Astrocyte of the spinal cord (primary cell): ENCODE measurements around the gene KLHL10.

Source experiments
- DNase-seq: peaks from one replicate; pipeline ENCODE4 v3.0.0; 2011; ENCODE audit warnings: low read depth, low spot score
- H3K4me3 ChIP-seq: 2 replicates; pipeline ENCODE4 v1.5.1; 2011; ENCODE audit warnings: low read depth, mild to moderate bottlenecking, low read length, moderate library complexity
- in situ Hi-C: cut with HindIII; loops from 2 replicates; pipeline ENCODE4 v1.10.0; 2017; ENCODE audit warnings: low sequenced_read_pairs
- TF ChIP-seq, protein P1 (sequence below): IDR thresholded peaks from 2 replicates; pipeline ENCODE4 v1.5.1; 2012; ENCODE audit warnings: low read depth, mild to moderate bottlenecking, low read length, inconsistent platforms

Gene KLHL10

DNA sequence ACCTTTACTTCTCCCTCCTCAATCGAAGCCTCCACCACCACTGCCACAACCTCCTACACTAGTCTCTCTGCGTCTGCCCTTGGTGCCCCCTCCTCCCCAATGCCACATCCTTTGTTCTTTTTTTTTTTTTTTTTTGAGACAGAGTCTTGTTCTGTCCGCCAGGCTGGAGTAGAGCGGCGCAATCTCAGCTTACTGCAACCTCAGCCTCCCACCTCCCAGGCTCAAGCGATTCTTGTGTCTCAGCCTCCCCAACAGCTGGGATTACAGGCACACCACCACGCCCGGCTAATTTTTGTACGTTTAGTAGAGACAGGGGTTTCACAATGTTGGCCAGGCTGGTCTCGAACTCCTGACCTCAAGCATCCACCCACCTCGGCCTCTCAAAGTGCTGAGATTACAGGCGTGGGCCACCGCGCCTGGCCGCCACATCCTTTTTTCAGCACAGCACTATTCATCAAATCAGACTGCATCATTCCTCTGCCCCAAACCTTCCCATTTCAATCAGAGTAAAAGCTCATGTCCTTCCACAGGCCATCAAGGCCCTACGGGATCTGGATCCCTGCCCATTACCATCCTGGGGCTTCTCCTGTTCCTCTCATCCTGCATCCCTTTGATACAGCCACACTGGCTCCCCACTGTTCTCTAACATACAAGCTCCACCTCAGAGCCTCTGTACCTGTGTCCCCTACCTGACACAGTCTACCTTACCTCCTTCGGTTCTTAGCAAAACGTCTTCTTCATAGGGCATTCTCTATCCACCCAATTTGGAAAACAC lies 25.6 kb downstream of the KLHL10 start:
- TF ChIP-seq, protein P1, sequence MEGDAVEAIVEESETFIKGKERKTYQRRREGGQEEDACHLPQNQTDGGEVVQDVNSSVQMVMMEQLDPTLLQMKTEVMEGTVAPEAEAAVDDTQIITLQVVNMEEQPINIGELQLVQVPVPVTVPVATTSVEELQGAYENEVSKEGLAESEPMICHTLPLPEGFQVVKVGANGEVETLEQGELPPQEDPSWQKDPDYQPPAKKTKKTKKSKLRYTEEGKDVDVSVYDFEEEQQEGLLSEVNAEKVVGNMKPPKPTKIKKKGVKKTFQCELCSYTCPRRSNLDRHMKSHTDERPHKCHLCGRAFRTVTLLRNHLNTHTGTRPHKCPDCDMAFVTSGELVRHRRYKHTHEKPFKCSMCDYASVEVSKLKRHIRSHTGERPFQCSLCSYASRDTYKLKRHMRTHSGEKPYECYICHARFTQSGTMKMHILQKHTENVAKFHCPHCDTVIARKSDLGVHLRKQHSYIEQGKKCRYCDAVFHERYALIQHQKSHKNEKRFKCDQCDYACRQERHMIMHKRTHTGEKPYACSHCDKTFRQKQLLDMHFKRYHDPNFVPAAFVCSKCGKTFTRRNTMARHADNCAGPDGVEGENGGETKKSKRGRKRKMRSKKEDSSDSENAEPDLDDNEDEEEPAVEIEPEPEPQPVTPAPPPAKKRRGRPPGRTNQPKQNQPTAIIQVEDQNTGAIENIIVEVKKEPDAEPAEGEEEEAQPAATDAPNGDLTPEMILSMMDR: no peak

GRCh38 chr17:41864498-41864835 lies 26.8 kb downstream of the KLHL10 start:
- no peak for DNase-seq
- TF ChIP-seq, protein P1: no peak
- in situ Hi-C loops: no loop called here
- peak overlapping the region; percentile 93 for H3K4me3 ChIP-seq

More for the DNA sequence above, 25.6 kb downstream of the KLHL10 start:
- H3K4me3 ChIP-seq: no peak overlapping the region
- DNase-seq: no peak
- in situ Hi-C loops: no loop called here

DNA sequence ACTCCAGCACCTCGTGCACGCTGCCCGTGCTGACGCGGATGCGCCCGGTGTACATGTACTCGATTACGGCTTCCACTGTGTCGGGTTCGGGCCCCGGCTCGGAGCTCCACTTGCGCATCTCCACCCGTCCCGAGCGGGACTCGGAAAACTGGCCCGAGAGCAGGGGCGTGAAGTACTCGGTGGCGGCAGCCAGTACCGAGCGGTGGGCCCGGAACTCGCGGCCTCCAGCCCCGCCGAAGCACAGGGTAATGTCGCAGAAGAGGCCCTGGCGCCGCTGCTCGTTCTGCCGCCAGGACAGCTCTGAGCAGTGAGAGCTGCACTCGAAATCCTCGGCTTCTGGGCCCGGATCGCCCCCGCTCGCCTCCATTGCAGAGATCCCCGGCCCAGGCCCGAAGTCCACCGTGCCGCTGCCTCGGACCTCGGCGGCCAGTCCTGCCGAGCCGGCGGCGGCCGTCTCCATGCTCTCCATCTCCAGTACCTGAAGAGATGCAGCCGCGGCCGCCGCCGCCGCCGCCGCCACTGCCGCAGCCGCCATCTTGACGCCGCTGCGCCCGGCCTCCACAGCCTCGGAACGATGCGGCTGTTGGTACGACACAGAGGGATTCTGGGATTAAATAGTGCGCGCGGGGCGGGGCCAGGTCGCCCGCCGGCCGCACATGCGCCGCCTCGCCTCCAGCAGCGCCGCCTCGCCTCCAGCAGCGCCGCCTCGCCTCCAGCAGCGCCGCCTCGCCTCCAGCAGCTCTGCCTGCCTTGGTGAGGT lies 27.4 kb downstream of the KLHL10 start, which contains the start of gene KLHL11:
Gene KLHL11, minus strand, starts transcription at position 588 of the 760 bp plus-strand sequence. Its CDS starts 53 bp downstream, at position 535.
- DNase-seq: peak; percentile 91
- H3K4me3 ChIP-seq: peak within 1 kb of the TSS; percentile 93
- in situ Hi-C loops: no loop called here
- TF ChIP-seq, protein P1: no peak

DNA sequence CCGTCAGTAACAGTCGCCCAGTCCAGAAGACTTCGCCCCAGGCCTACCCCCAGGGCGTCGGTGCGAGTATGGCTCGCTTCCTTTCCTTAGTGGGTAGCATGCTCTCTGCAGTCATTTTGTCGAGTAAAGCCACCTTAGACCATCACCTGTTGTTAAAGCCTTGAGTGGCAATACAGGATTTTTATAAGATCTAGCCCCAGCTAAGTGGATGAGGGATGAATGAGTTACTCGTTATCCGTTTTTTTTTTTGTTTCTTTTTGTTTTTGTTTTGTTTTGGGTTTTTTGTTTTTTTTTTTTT lies 27.9 kb downstream of the KLHL10 start:
- DNase-seq: no peak
- in situ Hi-C loops: no loop called here
- peak overlapping the region; percentile 29 for H3K4me3 ChIP-seq
- TF ChIP-seq, protein P1: no peak

- in situ Hi-C loops: no loop called here
- DNase-seq: no peak
- TF ChIP-seq, protein P1: no peak
Measured at GRCh38 chr17:41868568-41868967, 30.9 kb downstream of the KLHL10 start.

DNA sequence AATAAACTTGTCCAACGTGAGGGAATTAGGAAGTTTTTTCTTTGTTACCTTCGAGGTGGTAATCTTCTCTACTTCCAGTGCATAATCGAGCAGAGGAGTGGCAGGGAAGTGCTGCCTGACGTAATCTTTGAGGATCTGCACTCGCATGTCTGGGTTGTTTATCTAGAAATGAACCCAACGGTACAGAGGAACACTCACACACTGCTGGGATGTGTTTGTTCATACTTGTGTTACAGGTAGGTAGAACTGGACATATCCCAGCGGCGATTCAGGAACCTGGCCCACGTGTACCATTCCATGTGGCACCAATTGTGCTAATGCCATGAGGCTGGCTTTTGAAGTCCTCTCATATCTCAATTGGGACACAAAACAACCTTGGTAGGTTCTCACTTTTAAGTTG lies 31.8 kb downstream of the KLHL10 start:
- TF ChIP-seq, protein P1: no peak
- no peak for DNase-seq
- H3K4me3 ChIP-seq: no peak overlapping the region
- in situ Hi-C loops: no loop called here

More at GRCh38 chr17:41868568-41868967, 30.9 kb downstream of the KLHL10 start:
- H3K4me3 ChIP-seq: no peak overlapping the region
